HL-60 (cell line): ENCODE results near the gene CRABP2.

ENCODE experiments used
- CTCF ChIP-seq: IDR thresholded peaks from one replicate; pipeline ENCODE4 v1.5.1; 2011; ENCODE audit warnings: low read length, control low read depth, inconsistent platforms; ENCODE audit not compliant: insufficient read depth
- GABPA ChIP-seq: IDR thresholded peaks from 2 replicates; pipeline ENCODE4 v1.6.1; 2012; ENCODE audit warnings: low read depth
- POLR2AphosphoS5 ChIP-seq: IDR thresholded peaks from 2 replicates; pipeline ENCODE4 v1.6.1; 2012; ENCODE audit warnings: low read depth

DNA sequence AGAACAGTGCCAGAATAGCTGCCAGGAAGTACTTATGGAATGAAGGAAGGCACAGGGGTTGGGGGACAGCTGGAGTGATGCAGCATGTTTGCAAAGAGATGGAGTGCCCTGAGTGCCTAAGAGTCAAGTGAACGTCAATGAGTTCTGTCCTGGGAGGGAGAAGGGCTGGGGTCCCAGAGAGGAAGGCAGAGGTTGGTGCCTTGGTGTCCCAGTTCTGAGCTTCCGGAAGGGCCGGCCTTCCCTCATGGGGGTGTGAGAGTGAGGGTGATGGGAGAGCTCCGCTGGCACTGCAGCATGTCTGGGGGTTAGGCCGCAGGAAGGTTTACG is 45.8 kb downstream of the CRABP2 start:
- no peak for TF ChIP-seq GABPA
- no peak for TF ChIP-seq CTCF
- TF ChIP-seq POLR2AphosphoS5: no peak
